Ishikawa (cell line): Measurements from ENCODE around the gene PLEK2.
A peak's percentile ranks its signal among the peaks of the same experiment; 100 is the strongest.

Source experiments
- CEBPB ChIP-seq: IDR thresholded peaks from 2 replicates; pipeline ENCODE4 v1.6.1; 2012
- CREB1 ChIP-seq: IDR thresholded peaks from 2 replicates; pipeline ENCODE4 v1.6.1; 2012; ENCODE audit warnings: low read depth
- EGR1 ChIP-seq: IDR thresholded peaks from 2 replicates; pipeline ENCODE4 v1.6.1; 2012
- EP300 ChIP-seq: IDR thresholded peaks from 2 replicates; pipeline ENCODE4 v1.6.1; 2012; ENCODE audit warnings: borderline replicate concordance
- FOXM1 ChIP-seq: IDR thresholded peaks from 2 replicates; pipeline ENCODE4 v1.6.1; 2012; ENCODE audit warnings: low read depth, borderline replicate concordance
- NFIC ChIP-seq: IDR thresholded peaks from 2 replicates; pipeline ENCODE4 v1.6.1; 2012
- RAD21 ChIP-seq: IDR thresholded peaks from 2 replicates; pipeline ENCODE4 v1.6.1; 2012; ENCODE audit warnings: low read depth
- REST ChIP-seq: IDR thresholded peaks from 2 replicates; pipeline ENCODE4 v1.6.1; 2012; ENCODE audit warnings: low read depth, mild to moderate bottlenecking
- TAF1 ChIP-seq: IDR thresholded peaks from 2 replicates; pipeline ENCODE4 v1.6.1; 2012; ENCODE audit warnings: low read depth, mild to moderate bottlenecking
- TCF12 ChIP-seq: IDR thresholded peaks from 2 replicates; pipeline ENCODE4 v1.6.1; 2012; ENCODE audit warnings: low read depth
- TEAD4 ChIP-seq: IDR thresholded peaks from 2 replicates; pipeline ENCODE4 v1.6.1; 2012
- YY1 ChIP-seq: IDR thresholded peaks from 2 replicates; pipeline ENCODE4 v1.6.1; 2012; ENCODE audit warnings: low read depth
- ZBTB7A ChIP-seq: IDR thresholded peaks from 2 replicates; pipeline ENCODE4 v1.6.1; 2012; ENCODE audit warnings: low read depth
- TF ChIP-seq, protein P1 (sequence below): IDR thresholded peaks from 2 replicates; pipeline ENCODE4 v1.6.1; 2012
- TF ChIP-seq, protein P2 (sequence below): IDR thresholded peaks from 2 replicates; pipeline ENCODE4 v1.6.1; 2012

Gene PLEK2

DNA sequence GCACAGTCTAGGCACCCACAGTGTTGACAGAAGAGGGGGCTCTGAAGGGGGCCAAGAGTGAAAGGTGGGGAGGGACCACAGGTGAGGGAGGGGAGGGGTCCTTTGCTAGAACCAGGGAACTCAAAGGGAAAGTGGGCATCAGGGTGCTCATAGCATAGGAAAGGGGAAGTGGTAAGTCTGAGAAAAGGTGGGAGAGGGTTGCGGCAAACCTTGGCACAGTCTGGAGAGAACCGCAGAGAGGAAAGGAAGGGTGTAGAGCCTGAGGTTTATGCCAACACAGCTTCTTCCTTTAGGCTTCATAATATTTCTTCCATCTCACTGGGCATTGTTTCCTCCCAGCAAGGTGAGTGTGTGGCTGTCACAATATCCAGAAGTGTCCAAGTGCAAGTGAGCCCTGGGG lies 11.5 kb upstream of the PLEK2 start:
- TF ChIP-seq CEBPB (no peak), FOXM1 (no peak), EGR1 (no peak), NFIC (no peak), TEAD4 (no peak), TCF12 (no peak), RAD21 (no peak), YY1 (no peak), ZBTB7A (no peak), EP300 (no peak), TAF1 (no peak)
- TF ChIP-seq, protein P1, sequence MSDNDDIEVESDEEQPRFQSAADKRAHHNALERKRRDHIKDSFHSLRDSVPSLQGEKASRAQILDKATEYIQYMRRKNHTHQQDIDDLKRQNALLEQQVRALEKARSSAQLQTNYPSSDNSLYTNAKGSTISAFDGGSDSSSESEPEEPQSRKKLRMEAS: no peak

GRCh38 chr14:67421356-67422224 lies 9.6 kb upstream of the PLEK2 start:
- TF ChIP-seq RAD21 (no peak), EP300 (no peak), NFIC (no peak), TAF1 (no peak), TEAD4 (no peak), REST (no peak), CEBPB (no peak), TCF12 (no peak), FOXM1 (no peak), CREB1 (no peak), EGR1 (no peak), ZBTB7A (no peak)
- TF ChIP-seq, protein P2, sequence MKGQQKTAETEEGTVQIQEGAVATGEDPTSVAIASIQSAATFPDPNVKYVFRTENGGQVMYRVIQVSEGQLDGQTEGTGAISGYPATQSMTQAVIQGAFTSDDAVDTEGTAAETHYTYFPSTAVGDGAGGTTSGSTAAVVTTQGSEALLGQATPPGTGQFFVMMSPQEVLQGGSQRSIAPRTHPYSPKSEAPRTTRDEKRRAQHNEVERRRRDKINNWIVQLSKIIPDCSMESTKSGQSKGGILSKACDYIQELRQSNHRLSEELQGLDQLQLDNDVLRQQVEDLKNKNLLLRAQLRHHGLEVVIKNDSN: no peak

DNA sequence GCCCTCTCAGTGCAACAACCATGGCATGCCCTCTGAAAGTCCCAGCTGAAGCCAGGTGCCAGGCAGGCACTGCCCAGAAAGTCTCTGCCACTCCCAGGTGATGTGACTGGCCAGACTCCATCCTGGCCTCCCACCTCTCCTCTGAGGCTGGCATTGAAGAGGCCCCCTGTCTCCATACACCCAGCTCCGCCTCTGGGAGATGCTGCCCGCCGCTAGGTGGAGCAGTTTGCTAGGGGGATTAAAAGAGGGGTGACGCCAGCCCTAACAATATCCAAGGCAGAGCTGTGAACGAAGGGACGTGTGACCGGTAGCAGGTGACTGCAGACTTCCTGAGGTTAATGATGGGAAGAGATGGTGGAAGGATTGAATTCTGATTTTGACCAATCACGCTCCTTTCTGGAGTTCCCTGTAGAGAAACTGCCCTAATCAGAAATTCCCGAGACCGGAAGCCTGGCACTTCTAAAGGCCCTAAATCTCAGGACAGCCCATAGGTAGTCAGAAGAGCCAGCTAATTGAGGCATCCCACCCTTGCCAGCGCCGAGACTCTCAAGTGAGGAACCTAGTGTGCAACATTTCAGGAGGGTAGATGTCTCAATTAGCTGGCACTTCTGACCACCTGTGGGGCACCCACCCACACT lies 8.3 kb upstream of the PLEK2 start:
- TF ChIP-seq RAD21: peak; percentile 58
- TF ChIP-seq FOXM1: no peak
- TF ChIP-seq, protein P1: no peak

- no peak for TF ChIP-seq CEBPB
- no peak for TF ChIP-seq REST
Measured at GRCh38 chr14:67418401-67419191, 6.6 kb upstream of the PLEK2 start.

GRCh38 chr14:67417633-67418032 lies 5.7 kb upstream of the PLEK2 start:
- TF ChIP-seq CREB1: no peak
- TF ChIP-seq YY1: no peak
- TF ChIP-seq TAF1: no peak
- no peak for TF ChIP-seq TEAD4
- no peak for TF ChIP-seq RAD21
- TF ChIP-seq TCF12: no peak

GRCh38 chr14:67416810-67417209 lies 4.8 kb upstream of the PLEK2 start:
- TF ChIP-seq YY1 (no peak), REST (no peak), ZBTB7A (no peak), TEAD4 (no peak), CREB1 (no peak), RAD21 (no peak), CEBPB (no peak), NFIC (no peak), EGR1 (no peak), FOXM1 (no peak), TAF1 (no peak), TCF12 (no peak), EP300 (no peak)
- TF ChIP-seq, protein P2: no peak
- TF ChIP-seq, protein P1: no peak
